Astrocyte (in vitro differentiated cells and primary cell): ENCODE data around the gene ZHX3.

Source experiments
- CTCF ChIP-seq: IDR thresholded peaks from 2 replicates; pipeline ENCODE4 v1.5.1; 2011; ENCODE audit warnings: low read depth, mild to moderate bottlenecking, inconsistent platforms, low read length, moderate library complexity; ENCODE audit not compliant: insufficient read depth
- EZH2 ChIP-seq: IDR thresholded peaks from 2 replicates; pipeline ENCODE4 v1.6.1; 2012; ENCODE audit warnings: mild to moderate bottlenecking, low read length, inconsistent platforms; ENCODE audit not compliant: insufficient read depth

DNA sequence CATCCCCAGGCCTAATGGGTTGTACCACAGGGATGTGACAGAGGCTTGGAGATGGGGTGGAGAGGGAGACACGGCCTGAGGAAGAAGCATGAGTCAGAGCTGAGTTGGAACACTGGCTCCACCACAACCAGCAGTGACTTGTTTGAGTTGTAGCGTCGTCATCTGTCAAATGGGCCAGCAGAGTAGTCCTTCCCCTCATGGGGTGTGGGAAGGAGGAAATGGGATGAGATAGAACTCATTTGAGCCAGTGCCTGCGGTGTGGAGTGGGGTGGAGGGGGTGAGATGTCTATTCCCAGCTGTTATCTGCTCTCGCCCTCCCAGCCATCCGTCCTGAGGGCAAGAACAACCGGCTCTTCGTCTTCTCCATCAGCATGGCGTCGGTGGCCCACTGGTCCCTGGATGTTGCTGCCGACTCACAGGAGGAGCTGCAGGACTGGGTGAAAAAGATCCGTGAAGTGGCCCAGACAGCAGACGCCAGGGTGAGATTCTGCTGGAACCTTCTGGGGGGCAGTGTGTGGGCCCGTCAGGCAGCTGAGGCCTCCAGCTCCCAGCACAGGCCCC, 147.7 kb downstream of the ZHX3 start:
- TF ChIP-seq CTCF (no peak), EZH2 (no peak)
